Measurements from ENCODE around the gene CMTM7. TPM values are rescaled to one million over a fixed set of nuclear protein-coding genes. Genes with fewer than 3 reads are reported as not detected.

Gene CMTM7
- total RNA-seq, 3 donors from 2014 or later (not counting 1 experiment from before 2014, with no cell fraction given) = 4.1 to 16.7 (median 12.8) TPM

- peaks cover 29% of the 10 kb centered on the region for H3K4me1 ChIP-seq (ENCODE audit: control insufficient read depth, insufficient read depth, low read length)
- intact Hi-C loops (cut with micrococcal nuclease) = loop anchor here (5.0 kb wide), 1 partner anchor 221 kb away; no protein-coding TSS in a partner anchor
- no peaks in the 10 kb centered on the region for H3K36me3 ChIP-seq (ENCODE audit: control insufficient read depth, insufficient read depth, low read length)
- no peak overlapping the region for H3K4me3 Mint-ChIP-seq
- H3K27ac ChIP-seq (ENCODE audit: low read length) = no peak overlapping the region
- no peaks in the 10 kb centered on the region for H3K27me3 ChIP-seq (ENCODE audit: control insufficient read depth, insufficient read depth, low read length)
- DNase-seq (peak in 1 of 2 donors; percentile 17), ATAC-seq (no peak)
- H3K4me1 Mint-ChIP-seq = peaks cover 42 to 43% of the 10 kb centered on the region in 2 donors
- no peaks in the 10 kb centered on the region for H3K9me3 Mint-ChIP-seq
- no peaks in the 10 kb centered on the region for H3K27me3 Mint-ChIP-seq (ENCODE audit: low read depth in 2 of 2)
- peak overlapping the region; percentile 10 to 31 for H3K27ac Mint-ChIP-seq
- H3K9me3 ChIP-seq (ENCODE audit: control insufficient read depth, insufficient read depth, low read length) = no peaks in the 10 kb centered on the region
- no peak for TF ChIP-seq CTCF (IDR thresholded peaks at IDR 0.05)
- H3K4me3 ChIP-seq (ENCODE audit: low read length) = no peak overlapping the region
- no peaks in the 10 kb centered on the region for H3K36me3 Mint-ChIP-seq
- 80% methylated on average over 10 of the region's 10 CpGs for WGBS (ENCODE audit: insufficient coverage)
Measured at GRCh38 chr3:32398531-32398930, 6.9 kb downstream of the CMTM7 start.

DNA sequence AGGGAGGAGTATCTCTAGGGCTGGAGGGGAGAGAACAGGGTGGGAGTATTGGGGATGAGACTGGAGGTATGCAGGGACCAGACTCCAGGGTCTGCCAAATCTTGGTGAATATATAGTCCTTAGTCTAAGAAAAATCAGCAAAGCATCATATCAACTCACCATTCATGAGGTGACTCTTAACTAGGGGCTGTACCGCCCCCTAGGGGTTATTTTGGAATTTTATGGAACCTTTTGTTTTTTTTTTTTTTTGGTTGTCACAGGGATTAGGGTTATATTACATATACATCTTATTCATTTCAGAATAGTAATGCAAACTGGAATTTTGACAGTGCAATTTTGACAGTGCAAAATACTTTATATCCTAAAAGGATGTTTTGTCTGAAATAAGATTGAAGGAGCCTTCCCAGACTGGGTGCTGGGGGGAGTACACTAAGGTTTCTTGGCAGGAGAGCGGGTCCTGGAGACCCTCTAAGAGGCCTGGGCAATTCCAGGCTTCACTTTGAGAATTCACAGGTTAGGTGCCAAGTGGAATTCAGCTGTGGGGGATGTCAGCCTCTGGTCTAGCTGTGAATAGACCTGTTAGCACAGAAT is 7.5 kb downstream of the CMTM7 start:
- Mint-ChIP-seq H3K9me3 (no peaks in the 10 kb centered on the region), H3K36me3 (no peaks in the 10 kb centered on the region), H3K27ac (peak overlapping the region; percentile 10 to 31), H3K4me1 (peaks cover 39 to 41% of the 10 kb centered on the region in 2 donors), H3K27me3 (ENCODE audit: low read depth in 2 of 2) (no peaks in the 10 kb centered on the region), H3K4me3 (peak overlapping the region; percentile 45)
- 100% methylated on average over 1 of the region's 2 CpGs for WGBS (ENCODE audit: insufficient coverage)
- DNase-seq (peak in 1 of 2 donors; percentile 87), ATAC-seq (peak; percentile 37 to 45 (median 42))
- H3K27ac ChIP-seq (ENCODE audit: low read length) = no peak overlapping the region
- H3K27me3 ChIP-seq (ENCODE audit: control insufficient read depth, insufficient read depth, low read length) = no peaks in the 10 kb centered on the region
- intact Hi-C loops (cut with micrococcal nuclease) = loop anchor here (1.0 to 5.0 kb wide), 3 partner anchors 24 to 222 kb away; no protein-coding TSS in a partner anchor
- H3K4me1 ChIP-seq (ENCODE audit: control insufficient read depth, insufficient read depth, low read length) = peaks cover 29% of the 10 kb centered on the region
- no peaks in the 10 kb centered on the region for H3K9me3 ChIP-seq (ENCODE audit: control insufficient read depth, insufficient read depth, low read length)
- H3K36me3 ChIP-seq (ENCODE audit: control insufficient read depth, insufficient read depth, low read length) = no peaks in the 10 kb centered on the region
- no peak overlapping the region for H3K4me3 ChIP-seq (ENCODE audit: low read length)
- TF ChIP-seq CTCF (IDR thresholded peaks at IDR 0.05) = peak; percentile 68

GRCh38 chr3:32401126-32401525 is 9.5 kb downstream of the CMTM7 start:
- Mint-ChIP-seq H3K4me1 (peaks cover 27 to 28% of the 10 kb centered on the region in 2 donors), H3K4me3 (peak overlapping the region; percentile 93), H3K27ac (peak overlapping the region; percentile 89 to 94), H3K27me3 (ENCODE audit: low read depth in 2 of 2) (no peaks in the 10 kb centered on the region), H3K9me3 (no peaks in the 10 kb centered on the region), H3K36me3 (no peaks in the 10 kb centered on the region)
- Histone ChIP-seq H3K27me3 (ENCODE audit: control insufficient read depth, insufficient read depth, low read length) (no peaks in the 10 kb centered on the region), H3K36me3 (ENCODE audit: control insufficient read depth, insufficient read depth, low read length) (no peaks in the 10 kb centered on the region), H3K4me1 (ENCODE audit: control insufficient read depth, insufficient read depth, low read length) (peaks cover 23% of the 10 kb centered on the region), H3K27ac (ENCODE audit: low read length) (peak overlapping the region; percentile 68), H3K4me3 (ENCODE audit: low read length) (peak overlapping the region; percentile 45), H3K9me3 (ENCODE audit: control insufficient read depth, insufficient read depth, low read length) (no peaks in the 10 kb centered on the region)
- ATAC-seq = peak in 1 of 3 donors; percentile 11
- intact Hi-C loops (cut with micrococcal nuclease) = no loop called here
- no peak for DNase-seq
- no peak for TF ChIP-seq CTCF (IDR thresholded peaks at IDR 0.05)
- 21% methylated on average over 11 of the region's 11 CpGs for WGBS (ENCODE audit: insufficient coverage)

Data from natural killer cell (primary cell).